ENCODE measurements around the gene DOK6. TPM values are rescaled to one million over a fixed set of nuclear protein-coding genes. Genes with fewer than 3 reads are reported as not detected.

Gene DOK6
- total RNA-seq, 6 donors from 2014 or later = 0.89 to 6.1 (median 1.9) TPM

DNA sequence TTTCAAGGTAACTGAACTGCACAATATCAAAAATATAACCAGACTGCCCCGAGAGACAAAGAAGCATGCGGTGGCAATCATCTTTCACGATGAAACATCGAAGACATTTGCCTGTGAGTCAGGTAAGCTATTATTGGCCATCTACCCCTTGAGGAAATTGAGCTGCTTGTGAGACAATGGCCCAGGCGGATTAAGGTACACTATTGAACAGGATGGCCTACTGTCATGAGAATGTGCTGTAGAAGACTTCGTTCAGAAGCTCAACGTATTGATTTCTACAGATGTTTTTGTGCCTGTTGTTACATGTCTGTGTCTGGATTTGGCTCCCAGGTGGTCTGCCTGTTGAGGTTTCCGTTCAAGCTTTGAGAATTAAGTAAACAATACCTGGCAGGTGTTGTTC, 198.7 kb downstream of the DOK6 start:
- no peak for DNase-seq
- WGBS, 2 donors = 91% methylated on average over 8 of the region's 8 CpGs
- no peak for TF ChIP-seq POLR2A (IDR thresholded peaks at IDR 0.05)
- no peak for TF ChIP-seq EP300 (IDR thresholded peaks at IDR 0.05)
- TF ChIP-seq POLR2AphosphoS5 (IDR thresholded peaks at IDR 0.05) = no peak
- TF ChIP-seq CTCF (IDR thresholded peaks at IDR 0.05) = no peak
- Histone ChIP-seq H3K36me3 (no peaks in the 10 kb centered on the region), H3K27ac (no peak overlapping the region), H3K4me3 (no peak overlapping the region), H3K27me3 (no peaks in the 10 kb centered on the region), H3K4me1 (no peaks in the 10 kb centered on the region), H3K9me3 (peaks cover 0 to 10% (median 2%) of the 10 kb centered on the region in 4 donors)
- no peak for ATAC-seq (ENCODE audit: low FRiP score in 2 of 2)

DNA sequence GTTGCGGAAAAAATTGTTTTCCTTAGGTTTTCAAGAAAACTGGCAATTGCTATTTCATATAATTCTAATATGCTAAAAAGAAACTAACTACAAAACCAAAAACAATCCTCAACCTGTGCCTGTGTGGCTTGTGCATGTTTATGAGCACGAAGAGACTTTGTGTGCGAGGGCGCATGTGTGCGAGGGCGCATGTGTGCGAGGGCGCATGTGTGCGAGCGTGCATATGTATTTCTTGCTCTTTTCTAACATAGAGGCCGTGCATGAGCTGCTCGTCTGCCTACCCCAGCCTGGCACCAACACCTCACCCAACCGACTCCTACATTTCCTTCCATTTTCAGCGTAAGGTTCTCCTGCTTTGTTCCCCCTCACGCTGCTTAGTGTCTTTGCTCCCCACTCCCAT, 211.6 kb downstream of the DOK6 start:
- 89 to 92% methylated on average over 15 of the region's 15 CpGs for WGBS, 2 donors
- no peak for TF ChIP-seq POLR2A (IDR thresholded peaks at IDR 0.05)
- TF ChIP-seq CTCF (IDR thresholded peaks at IDR 0.05) = no peak
- no peak for TF ChIP-seq EP300 (IDR thresholded peaks at IDR 0.05)
- no peak for TF ChIP-seq POLR2AphosphoS5 (IDR thresholded peaks at IDR 0.05)
- Histone ChIP-seq H3K27me3 (no peaks in the 10 kb centered on the region), H3K4me3 (no peak overlapping the region), H3K9me3 (no peaks in the 10 kb centered on the region), H3K4me1 (no peaks in the 10 kb centered on the region), H3K27ac (no peak overlapping the region), H3K36me3 (no peaks in the 10 kb centered on the region)
- DNase-seq (peak in 1 of 2 donors; percentile 50), ATAC-seq (ENCODE audit: low FRiP score in 2 of 2) (no peak)

DNA sequence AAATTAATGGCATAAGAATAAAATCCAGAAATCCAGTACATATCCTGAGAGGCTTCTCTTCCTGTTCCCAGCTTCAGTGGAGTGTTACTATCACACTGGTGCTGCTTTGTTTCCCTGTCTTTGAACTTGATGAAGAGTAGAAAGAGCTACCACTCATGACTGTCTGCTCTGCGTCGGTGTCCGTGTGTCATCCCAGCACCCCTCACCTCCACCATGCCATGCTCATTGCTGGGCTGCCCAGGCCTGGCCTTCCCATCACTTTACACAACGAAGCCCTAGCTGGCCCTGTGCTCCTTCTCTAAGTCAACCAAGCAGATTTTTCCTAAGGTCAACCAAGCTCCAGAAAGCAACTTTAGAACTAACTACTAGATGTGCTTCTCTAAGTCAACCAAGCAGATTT, 215.4 kb downstream of the DOK6 start:
- no peaks in the 10 kb centered on the region for H3K36me3 ChIP-seq

GRCh38 chr18:69617408-69617807, 216.7 kb downstream of the DOK6 start:
- no peak for TF ChIP-seq EP300 (IDR thresholded peaks at IDR 0.05)
- TF ChIP-seq POLR2AphosphoS5 (IDR thresholded peaks at IDR 0.05) = no peak
- TF ChIP-seq POLR2A (IDR thresholded peaks at IDR 0.05) = no peak
- no peak for TF ChIP-seq CTCF (IDR thresholded peaks at IDR 0.05)
- 97 to 98% methylated on average over 4 of the region's 4 CpGs for WGBS, 2 donors
- DNase-seq (no peak), ATAC-seq (ENCODE audit: low FRiP score in 2 of 2) (no peak)
- H3K4me1 ChIP-seq = no peaks in the 10 kb centered on the region
- H3K4me3 ChIP-seq = no peak overlapping the region
- no peaks in the 10 kb centered on the region for H3K27me3 ChIP-seq
- no peaks in the 10 kb centered on the region for H3K9me3 ChIP-seq
- H3K36me3 ChIP-seq = no peaks in the 10 kb centered on the region
- H3K27ac ChIP-seq = no peak overlapping the region

More for the DNA sequence above, 215.4 kb downstream of the DOK6 start:
- Histone ChIP-seq H3K4me1 (no peaks in the 10 kb centered on the region), H3K27me3 (no peaks in the 10 kb centered on the region), H3K4me3 (no peak overlapping the region), H3K27ac (no peak overlapping the region), H3K9me3 (no peaks in the 10 kb centered on the region)
- ATAC-seq (ENCODE audit: low FRiP score in 2 of 2) (no peak), DNase-seq (peak in 1 of 2 donors; percentile 7)
- TF ChIP-seq POLR2AphosphoS5 (IDR thresholded peaks at IDR 0.05) = no peak
- no peak for TF ChIP-seq POLR2A (IDR thresholded peaks at IDR 0.05)
- no peak for TF ChIP-seq CTCF (IDR thresholded peaks at IDR 0.05)
- WGBS, 2 donors = 87 to 89% methylated on average over 3 to 4 of the region's 4 CpGs

DNA sequence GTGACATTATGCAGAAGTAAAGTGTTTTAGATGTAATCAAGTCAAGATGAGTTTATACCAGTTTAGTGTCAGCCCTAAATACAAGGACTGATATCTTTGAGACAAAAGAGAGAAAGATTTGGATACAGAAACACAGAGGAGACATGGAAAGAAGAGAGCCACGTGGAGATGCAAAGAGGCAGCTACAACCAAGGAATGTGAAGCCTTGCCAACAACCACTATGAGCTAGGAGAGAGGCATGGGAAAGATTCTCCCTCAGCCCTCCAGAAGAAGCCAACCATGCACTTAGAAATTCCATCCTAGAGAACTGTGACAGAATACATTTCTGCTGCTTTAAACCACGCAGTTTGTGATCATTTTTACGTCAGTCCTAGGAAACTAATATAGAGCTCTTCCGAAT, 217.2 kb downstream of the DOK6 start:
- WGBS, 2 donors = 78 to 83% methylated on average over 4 of the region's 4 CpGs

More for the DNA sequence above, 217.2 kb downstream of the DOK6 start:
- Histone ChIP-seq H3K9me3 (no peaks in the 10 kb centered on the region), H3K27ac (no peak overlapping the region), H3K27me3 (no peaks in the 10 kb centered on the region), H3K4me3 (no peak overlapping the region), H3K36me3 (no peaks in the 10 kb centered on the region), H3K4me1 (no peaks in the 10 kb centered on the region)
- no peak for ATAC-seq (ENCODE audit: low FRiP score in 2 of 2)
- TF ChIP-seq CTCF (IDR thresholded peaks at IDR 0.05) (no peak), EP300 (IDR thresholded peaks at IDR 0.05) (no peak), POLR2AphosphoS5 (IDR thresholded peaks at IDR 0.05) (no peak), POLR2A (IDR thresholded peaks at IDR 0.05) (no peak)
- no peak for DNase-seq
